ENCODE measurements around the gene STK10. TPM values are rescaled to one million over a fixed set of nuclear protein-coding genes. Genes with fewer than 3 reads are reported as not detected.

STK10 gene
- total and polyA plus RNA-seq, 4 donors: 17.2 to 65.4 (median 43.6) TPM

DNA sequence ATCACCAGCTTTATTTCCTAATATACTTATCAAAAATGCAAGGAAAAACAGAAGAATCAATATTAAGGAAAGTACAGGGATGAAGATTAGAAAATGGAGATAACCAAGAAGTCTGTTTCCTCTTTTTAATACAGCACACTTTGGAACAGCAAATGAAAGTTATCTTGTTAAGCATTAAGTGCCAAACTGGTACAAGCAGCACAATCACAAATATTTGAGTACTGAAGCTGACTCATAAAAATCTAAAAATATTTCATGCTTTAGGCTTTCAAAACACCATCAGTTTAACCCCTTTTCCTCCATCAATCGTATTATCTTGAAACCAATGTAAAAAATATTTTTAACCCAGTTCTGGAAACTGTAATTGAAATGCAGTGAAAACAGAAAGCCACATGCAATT, 184.3 kb downstream of the STK10 start:
- Histone ChIP-seq H3K9me3 (ENCODE audit: control insufficient read depth in 4 of 4, insufficient read depth in 3 of 4, low read length in 3 of 4) (no peaks in the 10 kb centered on the region), H3K4me1 (ENCODE audit: control insufficient read depth in 5 of 5, insufficient read depth in 5 of 5, low read length in 5 of 5) (peaks cover 2 to 31% (median 8%) of the 10 kb centered on the region in 5 donors), H3K27ac (ENCODE audit: low read depth in 1 of 2, low read length in 1 of 2) (peak overlapping the region in 1 of 2 donors; percentile 75), H3K27me3 (ENCODE audit: control insufficient read depth in 3 of 3, insufficient read depth in 3 of 3, low read length in 2 of 3) (no peaks in the 10 kb centered on the region), H3K9ac (ENCODE audit: insufficient read depth in 1 of 2, low read length in 2 of 2) (peak overlapping the region in 1 of 2 donors; percentile 37), H3K36me3 (ENCODE audit: control insufficient read depth in 4 of 4, insufficient read depth in 4 of 4, low read length in 4 of 4) (peaks cover 0 to 2% (median 0%) of the 10 kb centered on the region in 4 donors), H3K4me3 (no peak overlapping the region)
- no peak for ATAC-seq (ENCODE audit: insufficient read depth, low FRiP score)
- DNase-seq: peak in 1 of 3 donors; percentile 17
- WGBS, 2 donors: 24 to 36% methylated on average over 1 of the region's 1 CpG
- TF ChIP-seq, protein P1, sequence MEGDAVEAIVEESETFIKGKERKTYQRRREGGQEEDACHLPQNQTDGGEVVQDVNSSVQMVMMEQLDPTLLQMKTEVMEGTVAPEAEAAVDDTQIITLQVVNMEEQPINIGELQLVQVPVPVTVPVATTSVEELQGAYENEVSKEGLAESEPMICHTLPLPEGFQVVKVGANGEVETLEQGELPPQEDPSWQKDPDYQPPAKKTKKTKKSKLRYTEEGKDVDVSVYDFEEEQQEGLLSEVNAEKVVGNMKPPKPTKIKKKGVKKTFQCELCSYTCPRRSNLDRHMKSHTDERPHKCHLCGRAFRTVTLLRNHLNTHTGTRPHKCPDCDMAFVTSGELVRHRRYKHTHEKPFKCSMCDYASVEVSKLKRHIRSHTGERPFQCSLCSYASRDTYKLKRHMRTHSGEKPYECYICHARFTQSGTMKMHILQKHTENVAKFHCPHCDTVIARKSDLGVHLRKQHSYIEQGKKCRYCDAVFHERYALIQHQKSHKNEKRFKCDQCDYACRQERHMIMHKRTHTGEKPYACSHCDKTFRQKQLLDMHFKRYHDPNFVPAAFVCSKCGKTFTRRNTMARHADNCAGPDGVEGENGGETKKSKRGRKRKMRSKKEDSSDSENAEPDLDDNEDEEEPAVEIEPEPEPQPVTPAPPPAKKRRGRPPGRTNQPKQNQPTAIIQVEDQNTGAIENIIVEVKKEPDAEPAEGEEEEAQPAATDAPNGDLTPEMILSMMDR (IDR thresholded peaks at IDR 0.05; ENCODE audit: control extremely low read depth, extremely low read depth): no peak

DNA sequence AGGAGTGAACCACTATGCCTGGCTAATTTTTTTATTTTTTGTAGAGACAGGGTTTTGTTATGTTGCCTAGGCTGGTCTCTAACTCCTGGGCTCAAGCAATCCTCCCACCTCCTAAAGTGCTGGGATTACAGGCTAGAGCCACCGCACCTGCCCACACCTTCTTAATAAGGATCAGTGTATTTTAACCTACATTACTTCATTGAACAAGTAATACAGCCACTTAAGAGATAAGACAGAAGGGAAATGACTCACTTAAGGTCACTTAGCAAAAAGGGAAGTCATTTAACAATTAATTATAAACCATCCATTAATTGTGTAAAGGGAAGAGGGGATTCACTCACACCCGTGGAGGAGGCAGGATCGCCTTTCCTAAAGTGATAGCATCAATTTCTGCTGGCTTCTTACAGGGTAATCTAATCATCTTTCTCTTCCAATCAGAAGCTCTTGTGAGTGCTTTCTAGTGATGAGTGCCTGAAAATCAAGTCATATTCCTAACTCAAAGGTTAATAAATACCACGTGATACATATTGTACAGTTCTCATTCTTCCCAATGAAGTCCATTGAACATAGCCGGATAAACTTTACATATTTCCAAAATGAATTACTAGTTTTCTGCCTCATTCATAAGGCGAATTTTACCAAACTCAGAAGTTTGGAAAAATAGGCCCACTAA, 185.0 kb downstream of the STK10 start:
- DNase-seq (no peak), ATAC-seq (ENCODE audit: insufficient read depth, low FRiP score) (no peak)
- no peak overlapping the region for H3K4me3 ChIP-seq
- 67 to 71% methylated on average over 6 of the region's 6 CpGs for WGBS, 2 donors
- TF ChIP-seq, protein P1 (IDR thresholded peaks at IDR 0.05; ENCODE audit: control extremely low read depth, extremely low read depth): no peak
- H3K27ac ChIP-seq (ENCODE audit: low read depth in 1 of 2, low read length in 1 of 2): peak overlapping the region in 1 of 2 donors; percentile 75
- peaks cover 2 to 31% (median 8%) of the 10 kb centered on the region in 5 donors for H3K4me1 ChIP-seq (ENCODE audit: control insufficient read depth in 5 of 5, insufficient read depth in 5 of 5, low read length in 5 of 5)
- H3K27me3 ChIP-seq (ENCODE audit: control insufficient read depth in 3 of 3, insufficient read depth in 3 of 3, low read length in 2 of 3): no peaks in the 10 kb centered on the region
- H3K36me3 ChIP-seq (ENCODE audit: control insufficient read depth in 4 of 4, insufficient read depth in 4 of 4, low read length in 4 of 4): peaks cover 0 to 2% (median 0%) of the 10 kb centered on the region in 4 donors
- H3K9ac ChIP-seq (ENCODE audit: insufficient read depth in 1 of 2, low read length in 2 of 2): peak overlapping the region in 1 of 2 donors; percentile 59
- H3K9me3 ChIP-seq (ENCODE audit: control insufficient read depth in 4 of 4, insufficient read depth in 3 of 4, low read length in 3 of 4): no peaks in the 10 kb centered on the region

DNA sequence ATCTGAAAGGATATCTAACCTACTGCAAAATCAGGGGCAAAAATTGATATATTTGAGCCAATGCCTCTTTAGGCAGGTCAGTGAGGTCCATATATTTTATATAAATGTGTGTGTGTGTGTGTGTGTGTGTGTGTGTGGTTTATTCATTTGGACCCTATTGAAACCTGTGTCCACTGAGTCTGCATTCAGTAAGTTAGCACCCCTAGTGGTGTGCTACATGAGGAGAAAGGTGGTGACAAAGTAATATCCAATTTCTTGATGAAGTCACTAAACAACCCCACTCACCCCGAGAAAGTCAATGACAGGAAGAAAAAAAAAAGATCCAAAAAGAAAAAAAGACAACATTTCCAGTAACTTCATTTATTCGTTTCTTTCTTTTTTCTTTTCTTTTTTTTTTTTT, 185.7 kb downstream of the STK10 start:
- 31 to 58% methylated on average over 2 of the region's 2 CpGs for WGBS, 2 donors
- Histone ChIP-seq H3K36me3 (ENCODE audit: control insufficient read depth in 4 of 4, insufficient read depth in 4 of 4, low read length in 4 of 4) (peaks cover 0 to 2% (median 0%) of the 10 kb centered on the region in 4 donors), H3K27me3 (ENCODE audit: control insufficient read depth in 3 of 3, insufficient read depth in 3 of 3, low read length in 2 of 3) (no peaks in the 10 kb centered on the region), H3K4me3 (no peak overlapping the region), H3K27ac (ENCODE audit: low read depth in 1 of 2, low read length in 1 of 2) (peak overlapping the region in 1 of 2 donors; percentile 75), H3K4me1 (ENCODE audit: control insufficient read depth in 5 of 5, insufficient read depth in 5 of 5, low read length in 5 of 5) (peaks cover 2 to 24% (median 8%) of the 10 kb centered on the region in 5 donors), H3K9me3 (ENCODE audit: control insufficient read depth in 4 of 4, insufficient read depth in 3 of 4, low read length in 3 of 4) (no peaks in the 10 kb centered on the region), H3K9ac (ENCODE audit: insufficient read depth in 1 of 2, low read length in 2 of 2) (no peak overlapping the region)
- ATAC-seq (ENCODE audit: insufficient read depth, low FRiP score): no peak
- TF ChIP-seq, protein P1 (IDR thresholded peaks at IDR 0.05; ENCODE audit: control extremely low read depth, extremely low read depth): peak; percentile 1
- peak in 1 of 3 donors; percentile 12 for DNase-seq
